Neural crest cell (in vitro differentiated cells): ENCODE measurements around the gene ALS2CL. TPM values are rescaled to one million over a fixed set of nuclear protein-coding genes. Genes with fewer than 3 reads are reported as not detected.
A peak's percentile ranks its signal among the peaks of the same experiment; 100 is the strongest.

Experiments used
- DNase-seq: peaks from one replicate; pipeline ENCODE4 v3.0.0; 2021; ENCODE audit warnings: low read depth, mixed read lengths, low spot score
- H3K27ac Mint-ChIP-seq: one replicate; pipeline ENCODE4 v1.8.0; 2021; ENCODE audit warnings: mild to moderate bottlenecking, mixed read lengths; ENCODE audit not compliant: unreplicated experiment
- H3K27me3 Mint-ChIP-seq: 2 replicates; pipeline ENCODE4 v1.8.0; 2021; ENCODE audit warnings: low read depth, mild to moderate bottlenecking, mixed read lengths
- H3K36me3 Mint-ChIP-seq: 2 replicates; pipeline ENCODE4 v1.8.0; 2021; ENCODE audit warnings: low read depth, mild to moderate bottlenecking, mixed read lengths
- H3K4me1 Mint-ChIP-seq: 2 replicates; pipeline ENCODE4 v1.8.0; 2021; ENCODE audit warnings: mixed read lengths
- H3K4me3 Mint-ChIP-seq: one replicate; pipeline ENCODE4 v1.8.0; 2021; ENCODE audit warnings: mild to moderate bottlenecking, mixed read lengths
- H3K9me3 Mint-ChIP-seq: 2 replicates; pipeline ENCODE4 v1.8.0; 2021; ENCODE audit warnings: mixed read lengths
- total RNA-seq: library from RNA; stranded (reverse); gene quantifications from 2 replicates; pipeline ENCODE4 v1.2.1, GENCODE V29; 2021
- TF ChIP-seq, protein P1 (sequence below): fragments of 200-600 bp; sonication (generic); conservative IDR thresholded peaks from 2 replicates; pipeline ENCODE4 v1.5.0; 2021; ENCODE audit warnings: antibody characterized with exemption, mild to moderate bottlenecking

The ALS2CL gene
- total RNA-seq, 1 donor from 2014 or later: 0.26 TPM

DNA sequence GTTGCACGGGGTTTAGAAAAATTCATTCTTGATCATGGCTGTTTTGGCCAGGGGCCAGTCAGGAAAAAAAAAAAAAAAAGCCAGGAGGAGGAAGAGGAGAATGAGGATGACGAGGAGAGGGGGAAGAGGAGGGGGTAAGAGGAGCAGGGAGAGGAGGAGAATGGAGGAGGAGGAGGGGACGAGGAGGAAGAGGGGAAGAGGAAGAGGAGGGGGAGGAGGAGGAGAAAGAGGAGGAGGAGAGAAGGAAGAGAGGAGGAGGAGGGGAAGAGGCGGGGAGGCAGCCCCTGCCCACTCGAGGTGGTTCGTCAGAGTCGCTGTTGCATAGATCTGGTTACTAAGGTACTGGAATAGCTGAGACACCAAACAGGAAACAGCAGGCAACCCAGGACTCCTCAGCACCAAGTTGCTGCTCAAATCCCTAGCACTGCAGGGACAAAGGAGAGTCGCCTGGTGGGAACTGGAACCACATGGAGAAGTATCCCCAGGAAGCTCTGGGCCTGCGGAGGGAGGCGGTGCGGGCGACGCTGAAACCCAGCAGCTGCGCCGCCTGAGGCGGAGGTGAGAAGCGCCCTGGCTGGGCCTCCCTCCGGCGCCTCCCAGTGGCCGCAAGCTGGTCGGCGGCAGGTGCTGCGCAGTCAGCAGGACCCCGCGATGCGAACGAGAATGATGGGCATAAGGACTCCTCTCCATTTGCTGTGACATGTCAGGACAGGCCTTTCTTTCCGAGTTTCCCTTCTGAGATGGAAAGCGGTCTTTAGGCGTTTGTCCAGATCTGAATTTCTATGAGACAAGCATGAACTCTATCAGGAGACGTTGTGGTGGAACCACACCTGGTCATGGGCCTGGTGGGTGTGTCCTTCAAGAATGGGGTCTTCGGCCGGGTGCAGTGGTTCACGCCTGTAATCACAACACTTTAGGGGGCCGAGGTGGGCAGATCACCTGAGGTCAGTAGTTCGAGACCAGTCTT lies 63.6 kb downstream of the ALS2CL start:
- no peaks in the 10 kb centered on the region for H3K27me3 Mint-ChIP-seq
- peak overlapping the region; percentile 33 for H3K4me3 Mint-ChIP-seq
- H3K27ac Mint-ChIP-seq: peak overlapping the region; percentile 76
- peak; percentile 69 for DNase-seq
- TF ChIP-seq, protein P1, sequence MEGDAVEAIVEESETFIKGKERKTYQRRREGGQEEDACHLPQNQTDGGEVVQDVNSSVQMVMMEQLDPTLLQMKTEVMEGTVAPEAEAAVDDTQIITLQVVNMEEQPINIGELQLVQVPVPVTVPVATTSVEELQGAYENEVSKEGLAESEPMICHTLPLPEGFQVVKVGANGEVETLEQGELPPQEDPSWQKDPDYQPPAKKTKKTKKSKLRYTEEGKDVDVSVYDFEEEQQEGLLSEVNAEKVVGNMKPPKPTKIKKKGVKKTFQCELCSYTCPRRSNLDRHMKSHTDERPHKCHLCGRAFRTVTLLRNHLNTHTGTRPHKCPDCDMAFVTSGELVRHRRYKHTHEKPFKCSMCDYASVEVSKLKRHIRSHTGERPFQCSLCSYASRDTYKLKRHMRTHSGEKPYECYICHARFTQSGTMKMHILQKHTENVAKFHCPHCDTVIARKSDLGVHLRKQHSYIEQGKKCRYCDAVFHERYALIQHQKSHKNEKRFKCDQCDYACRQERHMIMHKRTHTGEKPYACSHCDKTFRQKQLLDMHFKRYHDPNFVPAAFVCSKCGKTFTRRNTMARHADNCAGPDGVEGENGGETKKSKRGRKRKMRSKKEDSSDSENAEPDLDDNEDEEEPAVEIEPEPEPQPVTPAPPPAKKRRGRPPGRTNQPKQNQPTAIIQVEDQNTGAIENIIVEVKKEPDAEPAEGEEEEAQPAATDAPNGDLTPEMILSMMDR: peak; percentile 91
- peaks cover 42% of the 10 kb centered on the region for H3K4me1 Mint-ChIP-seq
- H3K9me3 Mint-ChIP-seq: no peaks in the 10 kb centered on the region
- H3K36me3 Mint-ChIP-seq: no peaks in the 10 kb centered on the region

DNA sequence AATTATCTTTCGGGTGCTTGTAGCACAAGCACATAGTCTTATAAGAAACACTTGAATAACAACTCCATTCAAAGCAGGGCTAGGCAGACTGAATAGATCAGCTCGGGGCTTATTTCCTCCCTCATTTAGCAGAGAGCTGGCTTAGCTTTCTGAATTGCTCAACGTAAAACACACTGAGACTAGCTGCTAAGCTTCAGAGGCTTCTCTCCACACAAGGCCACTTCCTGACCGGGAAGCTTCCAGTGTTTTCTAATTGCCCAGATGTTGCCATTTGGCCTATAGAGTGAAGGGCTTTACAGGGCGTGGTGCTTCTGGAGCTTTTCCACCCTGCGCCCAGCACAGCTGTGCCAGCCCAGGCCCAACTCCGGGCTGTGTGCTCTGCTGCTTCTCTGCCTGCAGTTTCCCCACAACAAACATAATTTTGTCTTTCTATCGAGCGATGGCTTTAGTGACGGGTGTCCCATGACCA lies 64.5 kb downstream of the ALS2CL start:
- TF ChIP-seq, protein P1: no peak
- Mint-ChIP-seq H3K36me3 (no peaks in the 10 kb centered on the region), H3K9me3 (no peaks in the 10 kb centered on the region), H3K4me3 (peak overlapping the region; percentile 10), H3K27me3 (no peaks in the 10 kb centered on the region), H3K27ac (no peak overlapping the region), H3K4me1 (peaks cover 45% of the 10 kb centered on the region)
- no peak for DNase-seq

DNA sequence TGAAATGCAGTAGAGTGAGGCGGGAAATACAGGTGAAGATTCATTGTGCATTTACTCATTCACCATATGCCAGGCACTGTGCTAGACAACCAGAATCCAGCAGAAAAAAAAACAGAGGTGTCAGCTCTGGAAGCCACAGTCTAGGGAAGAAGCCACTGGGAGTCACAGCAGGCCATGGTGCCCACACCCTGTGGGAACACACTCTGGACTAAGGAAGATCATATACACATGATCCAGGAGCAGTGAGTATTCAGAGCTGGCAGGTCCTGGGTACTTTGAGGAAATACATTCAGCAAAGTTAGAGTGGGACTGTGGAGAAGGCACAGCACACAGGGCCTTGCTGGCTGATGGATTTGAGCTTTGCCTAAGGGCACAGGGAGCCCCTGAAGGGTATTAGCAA lies 66.4 kb downstream of the ALS2CL start:
- DNase-seq: no peak
- H3K27me3 Mint-ChIP-seq: no peaks in the 10 kb centered on the region
- H3K4me3 Mint-ChIP-seq: no peak overlapping the region
- peak overlapping the region; percentile 65 for H3K27ac Mint-ChIP-seq
- H3K36me3 Mint-ChIP-seq: no peaks in the 10 kb centered on the region
- H3K9me3 Mint-ChIP-seq: no peaks in the 10 kb centered on the region
- TF ChIP-seq, protein P1: no peak
- H3K4me1 Mint-ChIP-seq: peaks cover 42% of the 10 kb centered on the region

DNA sequence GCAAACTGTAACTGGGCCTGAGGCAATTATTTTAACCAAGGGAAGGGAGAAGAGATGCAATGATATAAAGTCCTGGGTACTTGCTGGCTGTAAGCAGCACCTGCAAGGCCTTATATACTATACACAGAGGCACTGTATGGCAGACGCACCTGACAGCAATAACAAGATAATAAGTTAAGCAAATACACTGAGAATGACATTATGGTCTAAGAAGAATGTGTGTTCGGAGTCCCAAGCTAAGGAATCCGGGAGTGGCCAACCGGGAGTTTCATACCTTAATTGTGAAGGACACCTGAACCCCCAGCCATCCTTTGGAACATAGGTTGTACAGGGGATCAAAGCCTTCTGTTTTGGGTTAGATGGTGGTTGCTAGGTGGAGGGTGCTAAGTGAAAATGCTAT lies 67.4 kb downstream of the ALS2CL start:
- no peak for DNase-seq
- no peaks in the 10 kb centered on the region for H3K27me3 Mint-ChIP-seq
- peaks cover 42% of the 10 kb centered on the region for H3K4me1 Mint-ChIP-seq
- no peak overlapping the region for H3K27ac Mint-ChIP-seq
- H3K36me3 Mint-ChIP-seq: no peaks in the 10 kb centered on the region
- TF ChIP-seq, protein P1: no peak
- H3K4me3 Mint-ChIP-seq: no peak overlapping the region
- no peaks in the 10 kb centered on the region for H3K9me3 Mint-ChIP-seq

DNA sequence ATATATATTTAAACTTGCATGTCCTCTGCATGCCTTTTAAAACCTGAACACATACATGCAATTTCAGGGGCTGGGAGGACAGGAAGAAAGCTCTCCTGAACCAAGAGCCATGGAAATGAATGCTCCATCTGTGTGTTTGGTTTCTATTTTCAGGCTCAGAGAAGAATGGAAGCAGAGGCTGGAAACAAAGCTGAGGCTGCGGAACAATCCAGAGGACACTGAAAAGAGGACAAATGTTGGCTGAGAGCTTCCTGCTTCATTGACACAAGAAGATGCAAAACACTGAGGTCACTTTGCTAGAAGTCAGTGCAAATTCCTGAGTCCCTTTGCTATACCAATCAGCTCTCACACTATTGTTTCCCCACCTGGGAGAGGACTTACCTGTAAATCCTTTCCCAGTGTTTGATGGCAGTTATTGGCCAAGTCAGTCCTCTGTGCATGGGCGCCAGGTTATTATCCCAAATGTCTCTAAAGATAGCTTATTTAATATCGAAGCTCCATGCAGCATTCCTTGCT lies 68.4 kb downstream of the ALS2CL start:
- H3K36me3 Mint-ChIP-seq: no peaks in the 10 kb centered on the region
- no peak overlapping the region for H3K4me3 Mint-ChIP-seq
- no peak overlapping the region for H3K27ac Mint-ChIP-seq
- H3K4me1 Mint-ChIP-seq: peaks cover 42% of the 10 kb centered on the region
- no peaks in the 10 kb centered on the region for H3K9me3 Mint-ChIP-seq
- peaks cover 8% of the 10 kb centered on the region for H3K27me3 Mint-ChIP-seq
- no peak for DNase-seq
- TF ChIP-seq, protein P1: no peak
